Breast epithelium (tissue), 4 donors: Measurements from ENCODE around the gene IMMT. TPM values are rescaled to one million over a fixed set of nuclear protein-coding genes. Genes with fewer than 3 reads are reported as not detected.
"Not testable (repeated sequence)": the region's sequence is repeated elsewhere in the genome, so short reads cannot be mapped to it uniquely, and the experiment has no call there.

Experiments
- DNase-seq, 2 donors: peaks; one replicate each; pipeline ENCODE4 v3.0.0-alpha.2; 2019; ENCODE audit warnings: low spot score in 2 of 2
- H3K27ac ChIP-seq, 2 donors: fragments of 200-600 bp; sonication (generic) in 1 of 2; one replicate each; pipeline ENCODE4 v1.5.1; 2016 to 2019; ENCODE audit warnings: mild to moderate bottlenecking in 1 of 2
- H3K27me3 ChIP-seq, 2 donors: fragments of 200-600 bp; sonication (generic) in 1 of 2; one replicate each; pipeline versions ENCODE4 v1.5.1 to v1.6.0; 2017 to 2019; ENCODE audit warnings: control low read depth in 1 of 2, mild to moderate bottlenecking in 1 of 2
- H3K36me3 ChIP-seq: fragments of 200-600 bp; one replicate; pipeline ENCODE4 v1.5.1; 2019
- H3K4me1 ChIP-seq, 2 donors: fragments of 200-600 bp; sonication (generic); one replicate each; pipeline ENCODE4 v1.5.1; 2016 to 2019; ENCODE audit warnings: control low read depth in 1 of 2
- H3K4me3 ChIP-seq, 3 donors: fragments of 200-600 bp; sonication (generic); 1 replicate in 2 of 3; 2 replicates in 1 of 3; pipeline ENCODE4 v1.5.1; 2016 to 2019; ENCODE audit warnings: mild to moderate bottlenecking in 3 of 3, moderate library complexity in 2 of 3
- H3K9me3 ChIP-seq, 2 donors: fragments of 200-600 bp; sonication (generic) in 1 of 2; one replicate each; pipeline ENCODE4 v1.5.1; 2016 to 2019; ENCODE audit warnings: control low read depth in 1 of 2
- POLR2A ChIP-seq: fragments of 450-650 bp; IDR thresholded peaks from one replicate; pipeline ENCODE4 v1.6.1; 2016; ENCODE audit warnings: antibody characterized with exemption, mild to moderate bottlenecking, moderate library complexity
- POLR2AphosphoS5 ChIP-seq, 3 donors: sonication (generic); formaldehyde crosslinking; IDR thresholded peaks; one replicate each; pipeline ENCODE4 v1.6.1; 2017; ENCODE audit warnings: antibody characterized with exemption in 3 of 3
- intact Hi-C: fragments of 100-400 bp; cut with DNase I; formaldehyde crosslinking; loops from one replicate; pipeline ENCODE4 v1.15.1; 2023; ENCODE audit warnings: low total_unique reads
- total RNA-seq, 3 donors: library from RNA; depleted of rRNA; stranded (reverse); fragments of >200 nt; gene quantifications; one replicate each; pipeline ENCODE4 v1.1.0, GENCODE V29; 2016
- TF ChIP-seq, protein P1 (sequence below), 3 donors: fragments of 450-650 bp; IDR thresholded peaks; one replicate each; pipeline ENCODE4 v1.5.1; 2016 to 2017; ENCODE audit warnings: antibody characterized with exemption in 3 of 3, mild to moderate bottlenecking in 3 of 3, moderate library complexity in 3 of 3

The IMMT gene
- total RNA-seq: 10 to 100 TPM; 44.8 to 56.1 (median 48.2) TPM

DNA sequence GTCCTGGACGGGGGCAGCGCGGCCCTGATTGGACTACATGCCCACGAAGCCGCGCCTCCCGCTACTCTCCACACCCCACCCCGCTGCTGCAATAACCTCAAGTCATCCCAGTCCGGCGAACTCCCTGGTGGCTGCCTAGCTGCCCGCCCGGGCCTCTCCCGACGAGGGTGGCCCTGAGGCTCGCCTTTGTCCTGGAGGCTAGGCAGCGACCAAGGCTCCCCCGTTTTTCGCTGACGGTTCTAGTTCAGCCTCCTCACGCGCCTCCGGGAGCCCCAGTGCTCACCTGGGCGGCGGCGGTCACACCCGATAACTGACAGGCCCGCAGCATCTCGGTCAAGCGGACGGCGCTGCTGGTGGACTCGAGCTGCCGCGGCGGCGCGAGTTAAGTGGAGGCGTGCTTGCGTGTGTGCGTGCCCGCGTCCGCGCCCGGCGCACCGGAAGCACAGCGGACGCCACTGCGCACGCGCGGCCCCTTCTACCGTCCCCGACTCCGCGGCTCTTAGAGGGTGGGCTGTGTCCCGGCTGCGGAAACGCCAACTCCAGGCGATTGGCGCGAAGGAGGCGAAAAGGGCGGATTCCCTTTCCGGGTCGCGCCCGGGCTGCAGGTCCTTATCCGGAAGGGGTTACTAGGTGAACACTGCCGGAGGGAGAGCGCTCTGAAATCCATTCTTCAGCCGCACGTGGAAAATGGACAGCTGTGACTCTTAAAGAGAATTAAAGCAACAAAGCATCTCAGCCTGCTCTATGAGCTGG is at the start of gene IMMT:
Gene IMMT (minus strand): TSS at position 408 of the 753 bp plus-strand sequence. CDS start 80 bp downstream, at position 328.
- TF ChIP-seq, protein P1, sequence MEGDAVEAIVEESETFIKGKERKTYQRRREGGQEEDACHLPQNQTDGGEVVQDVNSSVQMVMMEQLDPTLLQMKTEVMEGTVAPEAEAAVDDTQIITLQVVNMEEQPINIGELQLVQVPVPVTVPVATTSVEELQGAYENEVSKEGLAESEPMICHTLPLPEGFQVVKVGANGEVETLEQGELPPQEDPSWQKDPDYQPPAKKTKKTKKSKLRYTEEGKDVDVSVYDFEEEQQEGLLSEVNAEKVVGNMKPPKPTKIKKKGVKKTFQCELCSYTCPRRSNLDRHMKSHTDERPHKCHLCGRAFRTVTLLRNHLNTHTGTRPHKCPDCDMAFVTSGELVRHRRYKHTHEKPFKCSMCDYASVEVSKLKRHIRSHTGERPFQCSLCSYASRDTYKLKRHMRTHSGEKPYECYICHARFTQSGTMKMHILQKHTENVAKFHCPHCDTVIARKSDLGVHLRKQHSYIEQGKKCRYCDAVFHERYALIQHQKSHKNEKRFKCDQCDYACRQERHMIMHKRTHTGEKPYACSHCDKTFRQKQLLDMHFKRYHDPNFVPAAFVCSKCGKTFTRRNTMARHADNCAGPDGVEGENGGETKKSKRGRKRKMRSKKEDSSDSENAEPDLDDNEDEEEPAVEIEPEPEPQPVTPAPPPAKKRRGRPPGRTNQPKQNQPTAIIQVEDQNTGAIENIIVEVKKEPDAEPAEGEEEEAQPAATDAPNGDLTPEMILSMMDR (IDR thresholded peaks at IDR 0.05): no peak
- TF ChIP-seq POLR2A (peak; percentile 74), POLR2AphosphoS5 (IDR thresholded peaks at IDR 0.05) (peak; percentile 87 to 98 (median 94))
- no peaks in the 10 kb centered on the region for H3K9me3 ChIP-seq
- no peaks in the 10 kb centered on the region for H3K36me3 ChIP-seq
- H3K27me3 ChIP-seq: no peaks in the 10 kb centered on the region
- DNase-seq: peak; percentile 95 to 96
- intact Hi-C loops: no loop called here
- peak within 1 kb of the TSS; percentile 98 to 100 for H3K27ac ChIP-seq
- peaks cover 7 to 8% of the 10 kb centered on the region in 2 donors for H3K4me1 ChIP-seq
- H3K4me3 ChIP-seq: peak within 1 kb of the TSS; percentile 91 to 96 (median 93)

DNA sequence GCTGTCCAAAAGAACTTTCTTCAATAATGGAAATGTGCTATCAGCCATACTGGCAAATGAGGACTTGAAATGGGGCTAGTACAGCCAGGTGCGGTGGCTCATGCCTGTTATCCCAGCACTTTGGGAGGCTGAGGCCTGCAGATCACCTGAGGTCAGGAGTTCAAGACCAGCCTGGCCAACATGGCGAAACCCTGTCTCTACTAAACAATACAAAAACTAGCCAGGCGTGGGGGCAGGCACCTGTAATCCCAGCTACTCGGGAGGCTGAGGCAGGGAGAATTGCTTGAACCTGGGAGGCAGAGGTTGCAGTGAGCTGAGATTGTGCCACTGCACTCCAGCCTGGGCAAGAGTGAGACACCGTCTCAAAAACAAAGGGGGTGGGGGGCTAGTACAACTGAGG is 49.5 kb upstream of the IMMT start:
- H3K4me1 ChIP-seq, H3K27ac ChIP-seq, H3K27me3 ChIP-seq, H3K9me3 ChIP-seq, H3K4me3 ChIP-seq, H3K36me3 ChIP-seq, intact Hi-C loops, DNase-seq: not testable (repeated sequence)

DNA sequence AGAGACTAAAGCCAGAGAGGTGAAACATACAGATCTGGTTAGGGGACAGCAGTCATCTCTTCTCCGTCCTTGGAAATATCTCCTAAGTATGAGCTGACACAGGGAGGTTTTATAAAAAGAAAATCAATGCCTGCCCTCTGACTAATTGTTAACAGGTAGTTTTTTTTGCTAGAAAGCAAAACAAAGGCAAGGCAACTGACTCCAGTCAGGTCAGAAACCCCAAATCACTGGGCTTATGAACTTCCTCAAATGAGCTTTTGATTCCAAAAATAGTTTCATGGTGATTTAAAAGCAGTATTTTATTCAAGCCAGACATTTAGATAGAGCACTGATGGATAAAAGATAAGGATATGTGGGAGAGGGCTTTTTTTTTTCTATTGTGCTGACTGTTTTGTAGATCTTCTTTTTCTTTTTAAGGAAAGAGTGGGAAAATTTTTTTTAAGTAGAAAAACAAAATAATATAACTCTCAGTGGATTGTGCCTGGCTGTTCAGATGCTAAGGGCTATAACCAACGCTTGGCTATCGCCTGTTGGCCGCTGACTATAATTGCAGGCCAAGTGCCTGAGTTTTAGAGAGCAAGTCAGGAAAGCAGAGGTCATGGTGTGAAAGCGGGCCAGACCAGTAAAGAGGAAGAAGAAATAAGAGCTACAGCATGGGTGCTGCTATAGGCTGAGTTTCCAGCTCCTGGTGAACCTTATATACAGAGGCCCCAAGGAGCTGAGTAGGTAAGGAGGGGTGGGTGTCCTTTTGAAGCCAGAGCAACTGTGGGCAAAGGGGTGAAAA is 48.9 kb upstream of the IMMT start:
- H3K4me1 ChIP-seq: no peaks in the 10 kb centered on the region
- no peak for TF ChIP-seq POLR2AphosphoS5 (IDR thresholded peaks at IDR 0.05)
- TF ChIP-seq POLR2A: no peak
- TF ChIP-seq, protein P1 (IDR thresholded peaks at IDR 0.05): no peak
- no peaks in the 10 kb centered on the region for H3K27me3 ChIP-seq
- DNase-seq: no peak
- no peak overlapping the region for H3K27ac ChIP-seq
- H3K9me3 ChIP-seq: no peaks in the 10 kb centered on the region
- no peak overlapping the region for H3K4me3 ChIP-seq
- no peaks in the 10 kb centered on the region for H3K36me3 ChIP-seq
- intact Hi-C loops: no loop called here

DNA sequence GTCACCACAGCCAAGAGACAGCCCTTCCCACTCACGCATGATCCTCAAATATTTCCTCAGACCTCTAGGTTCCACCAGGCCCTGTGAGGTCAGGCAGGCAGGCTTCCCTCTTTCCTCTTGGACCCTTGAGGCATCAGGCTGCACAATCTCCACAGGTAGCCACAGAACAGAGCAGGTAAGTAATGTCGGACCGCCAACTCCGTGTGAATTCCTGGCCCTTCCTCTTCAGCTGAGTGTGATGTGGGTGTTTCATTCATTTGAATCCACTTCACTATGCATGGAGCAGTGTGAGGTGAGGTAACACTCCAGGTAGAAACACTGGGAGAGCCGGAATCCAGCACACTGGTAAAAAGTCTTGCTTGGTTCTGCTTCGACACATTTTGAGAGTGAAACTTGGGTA is 48.0 kb upstream of the IMMT start:
- Histone ChIP-seq H3K27me3 (no peaks in the 10 kb centered on the region), H3K27ac (no peak overlapping the region), H3K4me1 (no peaks in the 10 kb centered on the region), H3K9me3 (no peaks in the 10 kb centered on the region), H3K36me3 (no peaks in the 10 kb centered on the region), H3K4me3 (no peak overlapping the region)
- no peak for DNase-seq
- intact Hi-C loops: no loop called here
- TF ChIP-seq POLR2AphosphoS5 (IDR thresholded peaks at IDR 0.05) (no peak), POLR2A (no peak)
- TF ChIP-seq, protein P1 (IDR thresholded peaks at IDR 0.05): no peak

DNA sequence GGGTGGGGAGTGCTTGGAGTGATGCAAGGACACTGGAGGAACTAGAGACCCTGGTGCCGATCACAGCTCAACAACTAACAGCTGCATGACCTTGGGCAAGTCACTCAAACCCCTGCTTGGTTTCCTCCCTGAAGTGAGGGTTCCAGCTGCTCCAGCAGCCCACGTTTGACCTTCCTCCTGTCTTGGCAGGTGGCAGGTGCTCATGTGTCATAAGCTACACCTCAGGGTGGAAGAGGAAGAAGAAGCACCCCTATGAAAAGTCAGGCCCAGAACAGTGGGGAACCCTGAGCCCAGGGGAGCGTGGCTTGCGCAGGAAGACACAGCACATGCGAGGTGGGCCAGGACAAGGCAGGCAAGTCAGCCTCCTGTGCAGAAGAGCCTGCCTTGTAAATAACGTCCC is 46.3 kb upstream of the IMMT start:
- intact Hi-C loops: no loop called here
- DNase-seq: no peak
- Histone ChIP-seq H3K27me3 (no peaks in the 10 kb centered on the region), H3K4me1 (no peaks in the 10 kb centered on the region), H3K9me3 (no peaks in the 10 kb centered on the region), H3K4me3 (no peak overlapping the region), H3K27ac (no peak overlapping the region), H3K36me3 (no peaks in the 10 kb centered on the region)
- TF ChIP-seq POLR2A: no peak
- TF ChIP-seq, protein P1 (IDR thresholded peaks at IDR 0.05): no peak
- TF ChIP-seq POLR2AphosphoS5 (IDR thresholded peaks at IDR 0.05): no peak
